OCI-LY3 (cell line): ENCODE results near the gene ASMTL.
"Not testable (repeated sequence)": the region's sequence is repeated elsewhere in the genome, so short reads cannot be mapped to it uniquely, and the experiment has no call there.

ENCODE experiments used
- H2AFZ ChIP-seq: fragments of 200-600, 300-600 bp; shearing (Covaris generic); 2 replicates; pipeline ENCODE4 v1.6.0; 2014; ENCODE audit warnings: antibody characterized with exemption, low read depth, low read length
- H3K27ac ChIP-seq: fragments of 200-600, 300-600 bp; sonication (generic); 2 replicates; pipeline ENCODE4 v1.5.1; 2014; ENCODE audit warnings: mild to moderate bottlenecking, low read length, moderate library complexity, mixed read lengths
- H3K27me3 ChIP-seq: fragments of 200-600, 300-600 bp; sonication (generic); 2 replicates; pipeline ENCODE4 v1.6.1; 2014; ENCODE audit warnings: low read depth, low read length, mixed read lengths
- H3K36me3 ChIP-seq: fragments of 200-600, 300-600 bp; sonication (generic); replicated peaks from 2 replicates; pipeline ENCODE3; 2014; ENCODE audit warnings: low read depth, low read length, mixed read lengths
- H3K4me1 ChIP-seq: fragments of 300-600, 200-600 bp; sonication (generic); 2 replicates; pipeline ENCODE4 v1.6.1; 2014; ENCODE audit warnings: low read length, mixed read lengths
- H3K4me2 ChIP-seq: fragments of 200-600, 300-600 bp; sonication (generic); 2 replicates; pipeline ENCODE4 v1.6.1; 2014; ENCODE audit warnings: low read length, mixed read lengths
- H3K4me3 ChIP-seq: fragments of 300-600, 200-600 bp; sonication (generic); 2 replicates; pipeline ENCODE4 v1.5.1; 2014; ENCODE audit warnings: antibody characterized with exemption, mild to moderate bottlenecking, low read length, moderate library complexity
- H3K79me2 ChIP-seq: fragments of 300-600, 200-600 bp; shearing (Covaris generic); 2 replicates; pipeline ENCODE4 v1.6.1; 2014; ENCODE audit warnings: mild to moderate bottlenecking, low read length, mixed read lengths
- H3K9ac ChIP-seq: fragments of 300-600, 200-600 bp; shearing (Covaris generic); 2 replicates; pipeline ENCODE4 v1.6.0; 2014; ENCODE audit warnings: mild to moderate bottlenecking, low read length, moderate library complexity
- H3K9me3 ChIP-seq: fragments of 200-600, 300-600 bp; shearing (Covaris generic); 2 replicates; pipeline ENCODE4 v1.6.1; 2014; ENCODE audit warnings: low read length, mixed read lengths; ENCODE audit not compliant: insufficient read depth
- H4K20me1 ChIP-seq: fragments of 200-600, 300-600 bp; sonication (generic); 2 replicates; pipeline ENCODE4 v1.6.1; 2016; ENCODE audit warnings: low read length, mixed read lengths; ENCODE audit not compliant: insufficient read depth
- EZH2phosphoT487 ChIP-seq: fragments of 200-600 bp; shearing (Covaris generic); IDR thresholded peaks from 2 replicates; pipeline ENCODE4 v1.6.1; 2018; ENCODE audit warnings: antibody characterized with exemption, mixed run types, low read depth
- TF ChIP-seq, protein P1 (sequence below): fragments of 200-600, 300-600 bp; sonication (generic); IDR thresholded peaks from 2 replicates; pipeline ENCODE4 v1.5.1; 2014; ENCODE audit warnings: antibody characterized with exemption, low read length, low read depth

Gene ASMTL

DNA sequence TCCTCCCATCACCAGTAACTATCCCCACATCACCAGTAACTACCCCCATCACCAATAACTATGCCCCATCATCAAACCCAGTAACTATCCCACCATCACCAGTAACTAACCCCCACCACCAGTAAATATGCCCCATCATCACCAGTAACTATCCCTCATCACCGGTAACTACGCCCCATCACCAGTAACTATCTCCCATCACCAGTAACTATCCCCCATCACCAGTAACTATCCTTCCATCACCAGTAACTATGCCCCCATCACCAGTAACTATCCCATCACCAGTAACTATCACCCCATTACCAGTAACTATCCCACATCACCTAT is 2.9 kb downstream of the ASMTL start:
- Histone ChIP-seq H3K79me2 (peaks cover 78% of the 10 kb centered on the region), H3K9ac (no peak overlapping the region), H2AFZ (no peak overlapping the region), H4K20me1 (peaks cover 33% of the 10 kb centered on the region), H3K9me3 (peaks cover 5% of the 10 kb centered on the region), H3K36me3 (peaks cover 44% of the 10 kb centered on the region), H3K4me2 (no peak overlapping the region), H3K4me3 (no peak overlapping the region), H3K27me3 (no peaks in the 10 kb centered on the region), H3K27ac (no peak overlapping the region), H3K4me1 (peaks cover 16% of the 10 kb centered on the region)
- TF ChIP-seq, protein P1, sequence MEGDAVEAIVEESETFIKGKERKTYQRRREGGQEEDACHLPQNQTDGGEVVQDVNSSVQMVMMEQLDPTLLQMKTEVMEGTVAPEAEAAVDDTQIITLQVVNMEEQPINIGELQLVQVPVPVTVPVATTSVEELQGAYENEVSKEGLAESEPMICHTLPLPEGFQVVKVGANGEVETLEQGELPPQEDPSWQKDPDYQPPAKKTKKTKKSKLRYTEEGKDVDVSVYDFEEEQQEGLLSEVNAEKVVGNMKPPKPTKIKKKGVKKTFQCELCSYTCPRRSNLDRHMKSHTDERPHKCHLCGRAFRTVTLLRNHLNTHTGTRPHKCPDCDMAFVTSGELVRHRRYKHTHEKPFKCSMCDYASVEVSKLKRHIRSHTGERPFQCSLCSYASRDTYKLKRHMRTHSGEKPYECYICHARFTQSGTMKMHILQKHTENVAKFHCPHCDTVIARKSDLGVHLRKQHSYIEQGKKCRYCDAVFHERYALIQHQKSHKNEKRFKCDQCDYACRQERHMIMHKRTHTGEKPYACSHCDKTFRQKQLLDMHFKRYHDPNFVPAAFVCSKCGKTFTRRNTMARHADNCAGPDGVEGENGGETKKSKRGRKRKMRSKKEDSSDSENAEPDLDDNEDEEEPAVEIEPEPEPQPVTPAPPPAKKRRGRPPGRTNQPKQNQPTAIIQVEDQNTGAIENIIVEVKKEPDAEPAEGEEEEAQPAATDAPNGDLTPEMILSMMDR, result no peak
- no peak for TF ChIP-seq EZH2phosphoT487

DNA sequence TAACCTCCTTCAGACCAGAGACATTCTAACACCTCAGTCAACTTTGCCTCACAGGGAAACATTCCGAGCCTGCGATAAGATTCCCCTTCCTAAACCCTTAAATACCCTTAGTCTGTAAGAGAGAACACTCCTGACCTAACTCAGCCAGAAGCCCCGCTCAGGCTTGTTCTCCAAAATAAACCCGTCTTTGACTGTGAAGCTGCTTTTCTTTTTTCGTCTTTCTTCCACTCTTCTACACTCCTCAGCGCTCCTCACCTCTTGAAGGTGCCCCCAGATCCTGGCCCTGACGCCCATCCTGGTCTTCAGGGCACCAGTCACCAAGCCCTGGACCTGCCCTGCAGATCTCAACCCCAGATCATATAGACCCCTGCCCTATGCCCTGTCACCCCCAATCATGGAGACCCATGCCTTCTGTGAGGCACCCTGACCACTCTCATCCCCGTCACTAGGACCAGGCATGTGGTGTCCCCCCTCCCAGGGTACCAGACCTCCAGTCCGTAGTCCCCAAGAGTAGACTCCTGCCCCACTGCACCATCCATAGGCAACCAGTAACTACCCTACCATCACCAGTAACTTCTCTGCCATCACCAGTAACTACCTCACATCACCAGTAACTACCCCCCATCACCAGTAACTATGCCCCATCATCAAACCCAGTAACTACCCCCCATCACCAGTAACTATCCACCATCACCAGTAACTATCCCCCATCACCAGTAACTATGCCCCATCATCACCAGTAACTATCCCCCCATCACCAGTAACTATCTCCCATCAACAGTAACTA is 3.5 kb downstream of the ASMTL start:
- Histone ChIP-seq H4K20me1 (peaks cover 38% of the 10 kb centered on the region), H3K4me1 (peaks cover 11% of the 10 kb centered on the region), H3K4me3 (no peak overlapping the region), H3K27ac (no peak overlapping the region), H3K4me2 (no peak overlapping the region), H3K27me3 (no peaks in the 10 kb centered on the region), H3K36me3 (peaks cover 49% of the 10 kb centered on the region), H2AFZ (no peak overlapping the region), H3K79me2 (peaks cover 84% of the 10 kb centered on the region), H3K9me3 (peaks cover 5% of the 10 kb centered on the region), H3K9ac (no peak overlapping the region)
- TF ChIP-seq EZH2phosphoT487, result no peak
- TF ChIP-seq, protein P1, result no peak

DNA sequence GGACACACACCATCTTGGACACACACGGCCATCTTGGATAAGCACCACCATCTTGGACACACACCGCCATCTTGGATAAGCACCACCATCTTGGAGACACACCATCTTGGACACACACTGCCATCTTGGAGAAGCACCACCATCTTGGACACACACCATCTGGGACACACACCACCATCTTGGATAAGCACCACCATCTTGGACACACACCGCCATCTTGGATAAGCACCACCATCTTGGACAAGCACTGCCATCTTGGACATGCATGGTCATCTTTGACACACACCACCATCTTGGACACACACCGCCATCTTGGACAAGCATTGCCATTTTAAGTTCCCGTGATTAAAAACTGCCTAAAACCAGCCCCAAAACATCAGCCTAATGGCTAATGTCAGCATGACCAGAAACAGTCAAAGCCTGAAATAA is 4.1 kb downstream of the ASMTL start:
- peaks cover 54% of the 10 kb centered on the region for H3K36me3 ChIP-seq
- H3K9ac ChIP-seq, H3K27ac ChIP-seq, H3K9me3 ChIP-seq, H3K4me2 ChIP-seq, H2AFZ ChIP-seq, H3K27me3 ChIP-seq, H3K4me3 ChIP-seq: not testable (repeated sequence)
- peaks cover 38% of the 10 kb centered on the region for H4K20me1 ChIP-seq
- H3K4me1 ChIP-seq, result peaks cover 11% of the 10 kb centered on the region
- H3K79me2 ChIP-seq, result peaks cover 90% of the 10 kb centered on the region

DNA sequence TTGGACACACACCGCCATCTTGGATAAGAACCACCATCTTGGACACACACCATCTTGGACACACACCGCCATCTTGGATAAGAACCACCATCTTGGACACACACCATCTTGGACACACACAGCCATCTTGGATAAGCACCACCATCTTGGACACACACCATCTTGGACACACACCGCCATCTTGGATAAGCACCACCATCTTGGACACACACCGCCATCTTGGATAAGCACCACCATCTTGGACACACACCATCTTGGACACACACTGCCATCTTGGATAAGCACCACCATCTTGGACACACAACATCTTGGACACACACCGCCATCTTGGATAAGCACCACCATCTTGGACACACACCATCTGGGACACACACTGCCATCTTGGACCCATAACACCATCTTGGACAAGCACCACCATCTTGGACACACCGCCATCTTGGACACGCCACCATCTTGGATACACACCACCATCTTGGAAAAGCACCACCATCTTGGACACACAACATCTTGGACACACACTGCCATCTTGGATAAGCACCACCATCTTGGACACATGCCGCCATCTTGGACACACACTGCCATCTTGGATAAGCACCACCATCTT is 4.6 kb downstream of the ASMTL start:
- H3K9ac ChIP-seq, H3K27me3 ChIP-seq, H3K27ac ChIP-seq, H3K9me3 ChIP-seq, H3K4me2 ChIP-seq, H3K4me3 ChIP-seq, H2AFZ ChIP-seq: not testable (repeated sequence)
- peaks cover 38% of the 10 kb centered on the region for H4K20me1 ChIP-seq
- peaks cover 95% of the 10 kb centered on the region for H3K79me2 ChIP-seq
- H3K36me3 ChIP-seq, result peaks cover 58% of the 10 kb centered on the region
- peaks cover 11% of the 10 kb centered on the region for H3K4me1 ChIP-seq

DNA sequence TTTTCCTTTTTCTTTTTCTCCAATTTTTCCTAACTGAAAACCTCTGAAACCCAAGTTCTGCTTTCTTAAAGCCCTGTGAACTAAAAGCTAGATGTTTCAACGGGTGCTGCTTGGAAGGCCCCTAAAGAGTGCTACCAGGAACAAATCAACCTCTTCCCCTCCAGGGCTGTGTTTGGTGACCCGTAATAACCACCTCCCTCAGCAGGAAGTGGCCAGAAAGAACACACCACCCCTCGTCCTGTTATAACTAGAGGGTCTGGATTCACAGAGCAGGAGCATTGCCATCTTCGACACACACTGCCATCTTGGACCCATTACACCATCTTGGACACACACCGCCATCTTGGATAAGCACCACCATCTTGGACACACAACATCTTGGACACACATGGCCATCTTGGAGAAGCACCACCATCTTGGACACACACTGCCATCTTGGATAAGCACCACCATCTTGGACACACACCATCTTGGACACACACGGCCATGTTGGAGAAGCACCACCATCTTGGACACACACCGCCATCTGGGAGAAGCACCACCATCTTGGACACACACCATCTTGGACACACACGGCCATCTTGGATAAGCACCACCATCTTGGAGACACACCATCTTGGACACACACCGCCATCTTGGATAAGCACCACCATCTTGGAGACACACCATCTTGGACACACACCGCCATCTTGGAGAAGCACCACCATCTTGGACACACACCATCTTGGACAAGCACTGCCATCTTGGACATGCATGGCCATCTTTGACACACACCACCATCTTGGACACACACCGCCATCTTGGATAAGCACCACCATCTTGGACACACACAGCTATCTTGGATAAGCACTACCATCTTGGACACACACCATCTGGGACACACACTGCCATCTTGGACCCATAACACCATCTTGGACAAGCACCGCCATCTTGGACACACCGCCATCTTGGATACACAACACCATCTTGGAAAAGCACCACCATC is 5.4 kb downstream of the ASMTL start:
- not testable (repeated sequence) for H3K27me3 ChIP-seq, H2AFZ ChIP-seq, H3K9ac ChIP-seq, H3K4me2 ChIP-seq, H3K4me3 ChIP-seq, H3K27ac ChIP-seq, H3K9me3 ChIP-seq
- H3K79me2 ChIP-seq, result peaks cover 98% of the 10 kb centered on the region
- H3K4me1 ChIP-seq, result peaks cover 11% of the 10 kb centered on the region
- peaks cover 44% of the 10 kb centered on the region for H4K20me1 ChIP-seq
- H3K36me3 ChIP-seq, result peaks cover 64% of the 10 kb centered on the region
